Lung microvascular endothelial cell (primary cell): Measurements from ENCODE around the gene UBE2J1. TPM values are rescaled to one million over a fixed set of nuclear protein-coding genes. Genes with fewer than 3 reads are reported as not detected.
"Not testable (repeated sequence)": the region's sequence is repeated elsewhere in the genome, so short reads cannot be mapped to it uniquely, and the experiment has no call there.

ENCODE experiments used
- DNase-seq, 2 donors: peaks; one replicate each; pipeline versions ENCODE4 v3.0.0 to v3.0.0-alpha.2; 2010; ENCODE audit warnings: low read depth in 2 of 2
- total RNA-seq: library from RNA; depleted of rRNA; stranded (reverse); fragments of >200 nt; gene quantifications from 2 replicates; pipeline ENCODE4 v1.2.1, GENCODE V29; 2014

The UBE2J1 gene, protein sequence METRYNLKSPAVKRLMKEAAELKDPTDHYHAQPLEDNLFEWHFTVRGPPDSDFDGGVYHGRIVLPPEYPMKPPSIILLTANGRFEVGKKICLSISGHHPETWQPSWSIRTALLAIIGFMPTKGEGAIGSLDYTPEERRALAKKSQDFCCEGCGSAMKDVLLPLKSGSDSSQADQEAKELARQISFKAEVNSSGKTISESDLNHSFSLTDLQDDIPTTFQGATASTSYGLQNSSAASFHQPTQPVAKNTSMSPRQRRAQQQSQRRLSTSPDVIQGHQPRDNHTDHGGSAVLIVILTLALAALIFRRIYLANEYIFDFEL
- 45.2 and 55.8 TPM in 2 replicates for total RNA-seq

DNA sequence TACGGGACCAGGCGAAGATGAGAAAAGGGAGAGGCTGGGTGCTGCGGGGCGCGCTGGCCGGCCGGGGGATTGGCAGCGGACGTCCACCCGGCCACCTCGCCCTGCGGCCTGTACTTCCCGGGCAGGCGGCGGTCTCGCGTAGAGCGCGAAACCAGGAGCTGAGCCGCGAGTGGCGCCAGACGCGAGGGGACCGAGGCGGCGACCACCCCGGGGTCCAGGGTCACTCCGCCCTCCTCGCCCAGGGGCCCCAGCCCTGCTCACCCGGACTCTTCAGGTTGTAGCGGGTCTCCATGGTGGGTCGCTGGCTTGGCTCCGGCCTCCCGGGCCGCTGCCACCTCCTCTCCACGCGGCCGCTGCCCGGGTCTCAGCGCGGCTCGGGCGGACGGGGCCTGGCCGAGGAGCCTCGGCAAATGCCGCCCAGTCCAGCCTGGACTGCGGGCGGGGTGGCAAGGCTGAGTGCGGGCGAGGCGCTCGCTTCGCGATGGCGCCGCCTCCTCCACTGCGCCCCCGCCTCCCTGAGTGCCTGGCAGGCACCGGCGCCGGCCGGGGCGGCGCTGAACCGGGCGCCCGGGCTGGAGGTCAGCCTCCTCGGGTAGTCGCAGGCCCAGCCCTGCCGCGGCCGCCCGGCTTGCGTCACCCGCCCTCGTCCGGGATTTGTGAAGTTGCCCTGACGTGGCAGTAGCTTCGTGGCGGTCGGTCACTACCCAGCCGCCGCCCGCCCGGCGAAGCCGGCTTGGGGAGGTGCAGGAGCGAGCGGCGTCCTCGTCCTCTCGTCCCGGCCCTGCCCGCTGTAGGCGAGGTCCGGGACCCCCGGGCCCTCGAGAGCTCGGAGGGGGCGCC, at the start of gene UBE2J1:
UBE2J1 (minus strand) TSS at position 445 of the 840 bp plus-strand sequence; CDS start at position 292, 153 bp downstream.
- DNase-seq = peak; percentile 96

DNA sequence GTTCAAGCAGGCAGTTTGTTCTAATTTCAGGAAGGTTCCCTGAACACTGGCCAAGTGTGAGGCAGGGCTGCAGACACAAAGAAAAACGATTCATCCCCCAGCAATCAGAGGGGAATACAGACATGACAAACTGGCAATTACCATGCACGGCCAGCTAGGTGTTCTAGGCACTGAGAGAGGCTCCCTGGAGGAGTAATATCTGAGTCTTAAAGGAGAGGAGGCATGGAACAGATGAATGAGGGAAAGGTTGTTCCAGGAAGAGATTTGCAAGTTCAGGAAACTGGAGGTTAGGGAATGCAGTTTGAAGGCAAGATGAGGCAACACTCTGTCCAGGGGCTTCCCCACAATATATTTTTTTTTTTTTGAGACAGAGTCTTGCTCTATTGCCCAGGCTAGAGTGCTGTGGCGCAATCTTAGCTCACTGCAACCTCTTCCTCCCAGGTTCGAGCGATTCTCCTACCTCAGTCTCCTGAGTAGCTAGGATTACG, 48.4 kb upstream of the UBE2J1 start:
- no peak for DNase-seq

DNA sequence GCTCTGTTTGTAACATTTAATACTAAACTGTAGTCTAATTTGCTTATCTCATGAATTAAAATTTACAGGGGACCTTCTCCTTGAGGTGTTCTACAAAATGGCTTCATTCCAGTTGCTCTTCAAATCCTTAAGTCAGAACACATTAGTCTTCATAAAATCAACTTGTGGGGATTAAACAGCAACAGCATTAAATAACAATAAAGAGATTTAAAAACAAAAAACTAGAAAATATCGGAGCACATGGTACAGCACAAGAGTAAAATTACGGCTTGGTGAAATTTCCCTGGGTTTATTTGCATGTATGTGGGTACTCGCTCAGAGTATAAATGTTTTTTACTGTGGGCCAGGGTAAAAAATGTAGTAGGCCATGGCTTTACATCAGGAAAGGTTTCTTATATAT, 47.5 kb upstream of the UBE2J1 start:
- no peak for DNase-seq

DNA sequence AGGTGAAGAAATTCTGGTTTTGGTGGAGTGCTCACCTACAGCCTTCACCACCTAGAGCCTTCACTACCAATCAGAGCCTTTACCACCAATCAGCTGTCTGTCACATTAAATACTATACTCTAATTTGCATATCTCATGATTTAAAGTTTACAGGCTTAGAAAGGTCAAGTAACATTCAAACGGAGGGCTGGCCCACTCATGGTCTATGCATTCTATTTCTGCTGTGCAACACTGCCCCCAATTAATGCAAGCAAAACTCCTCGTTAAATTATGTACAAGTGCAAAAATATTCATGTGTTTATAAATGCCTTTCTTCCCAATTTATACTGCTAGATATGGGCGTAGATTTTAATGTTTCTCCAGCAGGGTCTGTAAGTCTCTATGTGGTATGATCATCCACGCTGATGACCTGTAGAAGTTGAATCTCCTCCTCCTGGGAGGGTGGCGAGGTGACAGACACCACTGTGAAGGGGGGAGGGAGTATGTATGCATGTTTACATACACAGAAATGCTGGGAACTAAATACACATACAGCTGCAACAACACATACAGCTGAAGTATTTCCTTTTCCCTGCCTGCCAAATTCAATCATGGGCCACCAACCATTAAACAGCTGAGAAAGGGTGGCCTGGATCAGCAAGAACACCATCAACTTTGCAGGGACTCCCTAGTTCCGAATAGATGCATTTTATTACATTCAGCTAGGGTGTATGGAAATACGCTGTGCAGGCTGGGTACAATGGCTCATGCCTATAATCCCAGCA, 46.4 kb upstream of the UBE2J1 start:
- DNase-seq = no peak

DNA sequence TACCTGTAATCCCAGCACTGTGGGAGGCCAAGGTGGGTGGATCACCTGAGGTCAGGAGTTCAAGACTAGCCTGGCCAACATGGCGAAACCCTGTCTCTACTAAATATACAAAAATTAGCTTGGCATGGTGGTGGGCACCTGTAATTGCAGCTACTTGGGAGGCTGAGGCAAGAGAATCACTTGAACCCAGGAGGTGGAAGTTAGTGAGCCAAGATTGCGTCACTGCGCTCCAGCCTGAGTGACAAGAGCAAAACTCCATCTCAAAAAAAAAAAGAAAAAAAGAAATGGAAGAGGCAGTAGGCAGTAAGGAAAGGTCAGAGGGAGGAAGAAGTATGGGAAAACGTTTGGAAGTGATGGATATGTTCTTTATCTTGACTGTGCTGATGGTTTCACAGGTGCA, 45.4 kb upstream of the UBE2J1 start:
- DNase-seq = not testable (repeated sequence)

DNA sequence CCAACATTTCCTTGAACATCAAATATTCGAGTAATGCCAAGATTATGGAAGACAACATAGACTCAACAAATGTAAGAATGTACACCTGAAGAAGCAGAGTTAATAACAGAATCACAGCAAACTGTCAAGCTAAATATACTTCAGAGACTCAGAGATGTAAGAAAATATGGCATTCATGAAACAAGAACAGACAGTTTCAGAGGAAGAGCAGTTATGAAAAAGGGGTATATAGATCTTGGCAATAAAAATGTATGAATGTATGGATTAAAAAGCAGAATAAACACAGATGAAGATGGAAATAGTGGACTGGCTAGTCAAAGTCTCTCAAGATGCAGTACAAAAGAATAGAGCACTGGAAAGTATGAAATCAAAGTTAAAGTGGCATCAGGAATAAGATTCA, 41.1 kb upstream of the UBE2J1 start:
- no peak for DNase-seq

DNA sequence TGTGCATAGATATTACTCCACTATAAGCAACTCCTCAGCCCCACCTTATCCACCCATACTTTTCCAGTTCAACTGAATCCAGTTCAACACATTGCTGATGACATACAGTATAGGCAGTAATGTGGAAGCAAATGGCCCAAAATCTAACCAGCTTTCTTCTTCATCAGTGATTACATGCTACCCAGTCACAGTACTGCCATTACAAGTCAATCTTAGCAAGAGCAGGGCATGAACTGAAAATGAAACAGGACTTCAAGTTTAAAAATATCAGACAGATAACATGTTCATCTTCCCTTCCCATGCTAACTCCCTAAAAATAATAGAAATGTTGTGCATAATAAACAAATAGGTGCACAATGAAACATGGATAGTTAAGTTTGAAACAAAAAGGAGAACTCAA, 40.3 kb upstream of the UBE2J1 start:
- no peak for DNase-seq

DNA sequence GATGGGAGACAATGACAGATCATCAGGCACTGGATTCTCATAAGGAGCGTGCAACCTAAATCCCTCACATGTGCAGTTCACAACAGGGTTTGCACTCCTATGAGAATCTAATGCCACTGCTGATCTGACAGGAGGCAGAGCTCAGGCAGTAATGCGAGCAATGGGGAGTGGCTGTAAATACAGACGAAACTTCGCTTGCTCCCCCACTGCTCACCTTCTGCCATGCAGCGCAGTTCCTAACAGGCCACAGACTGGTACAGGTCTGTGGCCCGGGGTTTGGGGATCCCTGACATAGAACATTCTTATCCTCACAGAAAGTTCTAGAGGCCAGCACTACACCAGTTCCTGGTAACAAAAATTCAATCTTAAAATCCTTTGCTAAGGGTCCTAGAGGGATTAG, 36.3 kb upstream of the UBE2J1 start:
- DNase-seq = no peak

DNA sequence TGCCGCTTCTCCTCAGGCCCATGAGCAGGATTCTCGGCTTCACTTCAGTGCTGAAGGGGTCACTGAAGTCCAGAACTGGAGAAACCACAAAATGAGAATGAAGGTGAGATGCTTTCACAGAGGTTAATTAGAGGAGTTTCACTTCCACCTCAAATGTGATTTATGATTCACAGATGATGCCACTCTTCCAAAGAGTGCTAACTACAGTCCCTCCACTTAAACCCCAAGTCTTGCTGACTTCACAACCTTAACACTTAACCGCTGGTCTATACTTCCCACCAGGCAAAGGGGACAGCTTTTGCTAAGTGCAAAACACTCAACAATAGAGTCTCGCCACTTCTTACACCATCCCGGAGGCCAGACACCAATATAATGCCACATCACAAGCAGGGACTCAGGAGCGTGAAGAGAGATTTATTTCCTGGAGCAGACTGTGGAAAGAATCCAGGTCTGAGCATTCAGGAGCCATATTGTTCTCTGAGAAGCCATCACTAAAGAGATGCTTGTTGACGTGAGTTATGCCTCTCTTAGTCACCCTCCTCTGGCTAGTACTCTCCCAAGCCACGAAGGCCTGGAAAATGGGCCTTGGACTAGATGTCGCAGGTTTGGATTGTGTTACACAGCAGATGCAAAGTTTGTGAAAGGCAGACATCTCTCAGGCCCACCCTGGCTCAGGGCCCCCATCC, 35.1 kb upstream of the UBE2J1 start:
- DNase-seq = no peak

DNA sequence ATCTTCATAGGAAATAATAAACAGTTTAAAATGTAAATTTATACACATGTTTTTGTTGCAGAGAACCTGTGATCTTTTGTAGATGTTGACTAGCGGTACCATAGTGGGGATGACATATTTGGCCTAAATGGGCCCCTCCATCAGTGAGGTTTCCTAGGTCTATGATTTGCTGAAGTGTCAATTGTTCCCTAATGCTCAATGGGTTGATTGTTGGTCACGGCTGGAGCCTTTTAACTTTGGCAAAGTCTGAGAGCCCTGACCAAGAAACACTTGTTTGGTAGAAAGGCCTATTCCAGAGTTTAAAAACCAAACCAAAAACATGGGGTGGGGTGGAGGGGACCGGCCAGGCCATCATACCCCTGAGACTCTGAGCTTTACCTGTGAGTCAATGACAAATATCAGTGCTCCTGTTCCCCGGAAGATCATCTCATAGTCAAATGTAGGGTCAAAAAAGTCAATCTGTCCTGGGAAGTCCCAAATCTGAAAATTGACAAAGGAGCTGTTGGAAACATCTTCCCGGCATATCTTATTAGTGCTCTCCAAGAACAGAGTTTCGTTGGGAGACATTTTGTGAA, 34.5 kb upstream of the UBE2J1 start:
- no peak for DNase-seq

DNA sequence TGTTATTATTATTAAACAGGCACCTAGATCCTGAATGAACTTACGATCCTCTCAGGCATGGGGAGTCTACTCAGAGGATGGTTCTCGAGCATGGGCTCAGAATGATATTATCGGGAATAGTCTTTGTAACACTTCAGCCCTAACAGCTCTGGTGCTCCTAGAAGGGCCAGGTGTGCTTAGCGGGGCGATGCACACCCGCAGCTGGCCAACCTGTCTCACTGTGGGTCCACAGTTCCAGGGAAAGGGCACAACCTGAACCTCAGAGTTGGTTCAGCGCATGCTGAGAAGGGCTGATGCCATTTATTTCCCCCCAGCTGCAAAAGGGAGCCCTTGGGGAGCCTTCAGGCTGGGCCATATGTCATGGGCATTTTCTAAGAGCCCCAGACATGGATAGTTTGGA, 33.3 kb upstream of the UBE2J1 start:
- DNase-seq = no peak

DNA sequence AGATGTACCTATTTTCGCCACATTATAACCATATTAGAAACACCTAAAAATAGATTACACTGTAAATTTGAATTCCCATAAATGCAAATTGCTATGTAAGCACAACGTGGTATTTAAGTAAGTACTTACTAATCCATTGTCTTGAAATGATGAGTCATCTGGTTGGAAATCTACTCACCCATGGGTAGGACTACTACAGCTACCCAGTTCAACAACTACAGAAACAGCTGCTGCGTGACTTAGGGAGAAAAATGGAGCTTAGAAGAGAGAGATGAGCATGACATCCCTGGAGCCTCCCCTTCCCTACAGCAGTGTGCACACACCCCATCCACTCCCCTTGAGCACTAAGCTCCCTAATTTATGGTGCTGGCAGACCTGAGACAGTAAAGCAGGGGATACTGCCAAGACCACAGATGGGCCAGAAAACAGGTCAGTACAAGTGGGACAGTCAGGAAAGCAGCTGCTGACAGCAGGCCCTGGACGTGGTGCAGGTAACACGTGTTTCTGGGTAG, 32.7 kb upstream of the UBE2J1 start:
- DNase-seq = peak in 1 of 2 donors; percentile 69

DNA sequence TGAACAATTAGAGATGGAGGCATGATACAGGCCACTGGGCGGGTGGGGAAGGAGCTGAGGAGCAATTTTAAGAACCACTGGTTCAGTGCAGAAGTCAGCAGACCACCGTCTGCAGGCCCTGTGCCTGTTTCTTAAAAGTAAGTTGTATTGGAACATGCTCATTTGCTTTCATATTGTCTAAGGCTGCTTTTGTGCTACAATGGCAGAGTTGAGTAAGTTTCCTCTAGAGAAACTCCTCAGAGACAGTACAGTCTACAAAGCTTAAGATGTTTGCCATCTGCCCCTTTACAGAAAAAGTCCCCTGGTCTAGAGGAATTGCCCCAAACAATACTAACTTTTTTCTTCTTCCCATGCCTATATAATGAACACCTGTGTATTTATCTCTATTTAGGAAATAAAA, 28.5 kb upstream of the UBE2J1 start:
- DNase-seq = no peak

DNA sequence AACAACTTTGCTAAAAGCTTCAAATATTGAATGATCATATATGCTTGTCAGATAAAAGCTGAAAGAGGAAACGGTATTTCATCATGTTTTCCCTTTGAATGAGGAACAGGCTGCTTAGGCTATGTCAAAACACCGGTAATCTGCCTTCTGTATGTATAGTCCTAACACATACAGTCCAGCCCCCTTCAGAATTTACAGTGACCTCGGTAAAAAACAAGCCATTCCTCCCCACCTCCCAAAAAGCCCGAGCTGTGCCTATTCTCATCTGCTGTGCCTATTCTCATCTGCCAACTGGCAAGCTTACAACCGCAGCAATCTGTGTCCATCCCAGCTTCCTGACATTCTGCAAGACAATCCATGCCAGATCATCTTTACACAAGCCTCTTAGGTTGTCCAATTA, 26.8 kb upstream of the UBE2J1 start:
- peak in 1 of 2 donors; percentile 31 for DNase-seq

DNA sequence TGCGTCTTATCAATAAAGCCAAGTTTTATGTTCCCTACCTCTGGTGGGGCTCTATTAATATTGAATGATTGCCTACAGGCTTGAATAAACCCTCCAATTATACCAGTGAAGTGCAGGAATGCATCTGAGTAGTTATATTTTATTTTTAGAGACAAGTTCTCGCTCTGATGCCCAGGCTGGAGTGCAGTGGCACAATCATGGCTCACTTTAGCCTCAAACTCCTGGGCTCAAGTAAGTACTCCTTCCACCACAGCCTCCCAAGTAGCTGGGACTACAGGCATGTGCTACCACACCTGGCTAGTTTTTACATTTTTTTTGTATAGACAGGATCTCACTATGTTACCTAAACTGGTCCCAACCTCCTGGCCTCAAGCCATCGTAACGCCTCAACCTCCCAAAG, 26.1 kb upstream of the UBE2J1 start:
- DNase-seq = no peak

DNA sequence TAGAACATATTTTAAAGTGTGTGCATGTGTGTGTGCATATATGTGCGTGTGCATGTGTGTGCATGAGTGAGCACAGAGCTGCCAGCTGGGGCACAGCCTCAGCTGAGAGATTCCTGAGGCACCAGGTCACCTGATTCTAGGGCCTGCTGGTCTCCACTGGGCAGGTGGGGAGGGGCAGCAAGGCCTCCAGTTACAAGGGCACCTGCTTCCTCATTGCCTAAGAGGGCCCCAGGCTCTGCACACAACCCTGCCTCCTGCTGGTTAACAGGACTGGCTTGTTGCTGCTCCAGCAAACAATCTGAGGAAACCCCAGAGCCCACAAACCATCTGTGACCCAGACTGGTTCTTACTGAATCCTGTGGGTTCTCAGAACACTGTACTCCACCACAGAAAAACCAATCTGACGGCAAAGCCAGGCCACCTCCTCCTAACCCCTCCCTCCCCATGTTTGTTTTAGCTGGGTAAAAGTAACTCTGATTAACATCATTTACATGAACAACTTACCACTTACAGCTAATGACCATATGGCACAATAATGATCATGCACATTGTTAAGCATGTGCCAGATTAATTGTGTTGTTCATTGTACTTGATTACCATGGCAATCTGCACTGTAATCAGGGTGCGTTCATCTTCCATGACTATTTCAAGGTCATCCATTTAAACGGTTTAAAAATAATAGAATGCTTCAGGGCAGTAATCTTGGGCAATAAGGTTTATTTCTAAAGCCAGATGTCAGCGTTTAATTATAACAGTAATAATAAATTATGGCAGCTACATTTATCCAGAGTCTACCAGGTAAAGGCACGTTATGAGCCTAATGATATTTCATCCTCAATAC, 23.1 kb upstream of the UBE2J1 start:
- DNase-seq = peak; percentile 8 to 25

DNA sequence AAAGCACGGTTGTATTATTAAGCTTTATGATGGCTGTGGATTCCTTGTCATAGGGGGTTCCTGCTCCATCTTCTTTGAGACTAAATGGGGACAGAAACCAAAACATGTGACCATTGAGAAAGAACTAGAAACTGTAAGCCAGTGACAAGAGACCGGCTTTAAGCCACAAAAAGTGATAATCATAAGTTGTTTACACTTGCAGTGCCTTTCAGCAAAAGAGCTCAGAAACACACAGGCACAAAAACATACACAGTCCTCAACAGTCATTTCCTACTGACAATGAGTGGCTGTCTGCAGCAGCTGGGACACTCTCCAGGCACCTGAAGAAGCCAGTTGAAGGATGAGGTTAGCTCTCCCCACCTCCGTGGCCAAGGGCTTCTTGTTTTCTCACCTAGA, 20.0 kb upstream of the UBE2J1 start:
- DNase-seq = no peak

DNA sequence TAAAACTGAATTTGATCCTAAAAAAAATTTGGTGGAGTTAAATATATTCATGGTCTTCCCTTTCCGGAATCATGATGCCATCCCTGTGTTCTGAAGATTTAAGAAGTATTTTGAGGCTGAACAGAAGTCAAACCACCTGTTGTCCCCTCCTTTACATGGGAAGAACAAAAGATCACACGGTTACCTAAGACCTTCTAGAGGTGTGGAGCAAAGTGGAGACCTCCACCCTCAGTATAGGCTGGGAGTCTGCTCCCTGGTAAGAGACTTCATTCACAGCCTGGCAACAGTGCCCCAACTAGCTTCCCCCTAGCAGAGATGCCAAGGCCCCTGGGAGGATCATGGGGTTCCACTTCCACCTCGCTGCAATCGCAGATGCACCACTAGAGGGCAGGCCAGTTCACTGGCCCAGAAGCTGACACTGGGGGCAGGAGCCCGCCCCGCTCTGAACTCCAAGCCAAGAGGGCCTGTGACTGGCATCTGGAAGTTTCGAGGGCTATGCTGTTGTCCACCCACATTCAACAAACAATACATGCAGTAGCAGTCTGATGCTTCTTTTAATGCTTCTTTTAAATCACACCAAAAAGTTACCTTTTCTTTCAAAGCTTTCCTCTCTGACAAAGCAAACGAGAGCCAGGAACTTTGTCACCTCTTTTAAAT, 19.5 kb upstream of the UBE2J1 start:
- peak; percentile 59 to 67 for DNase-seq

DNA sequence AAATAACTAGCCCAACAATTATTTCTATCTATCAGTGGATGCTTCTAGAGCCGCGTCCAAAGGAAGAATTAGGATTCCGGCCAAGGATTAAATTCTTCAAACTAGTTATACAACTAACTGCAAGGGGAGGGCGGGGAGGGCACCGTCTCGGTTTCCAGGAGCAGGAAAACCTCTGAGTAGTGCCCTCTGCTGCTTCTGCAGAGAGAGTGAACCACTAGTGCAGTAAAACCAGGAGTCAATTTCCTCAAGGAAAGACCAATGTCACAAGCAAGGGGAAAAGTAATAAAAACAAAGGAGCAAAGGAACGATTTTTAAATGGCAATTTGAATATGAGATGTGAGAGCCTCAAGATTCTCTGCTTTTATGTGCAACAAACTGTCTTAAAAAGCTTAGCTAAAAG, 16.5 kb upstream of the UBE2J1 start:
- DNase-seq = peak; percentile 34 to 73
